ENCODE results near the gene LPCAT3. TPM values are rescaled to one million over a fixed set of nuclear protein-coding genes. Genes with fewer than 3 reads are reported as not detected.
A peak's percentile ranks its signal among the peaks of the same experiment; 100 is the strongest.

LPCAT3 gene
- total and polyA plus RNA-seq, 2 experiments from 2014 or later: 11.8 to 19.7 TPM

GRCh38 chr12:6946920-6947374, 71.3 kb downstream of the LPCAT3 start:
- peaks cover 17% of the 10 kb centered on the region for H3K4me1 ChIP-seq (ENCODE audit: insufficient read depth)
- H3F3A ChIP-seq (ENCODE audit: insufficient read depth): peaks cover 26% of the 10 kb centered on the region
- TF ChIP-seq EZH2 (IDR thresholded peaks at IDR 0.05; ENCODE audit: insufficient read depth, poor library complexity, severe bottlenecking) (no peak), EZH2phosphoT487 (IDR thresholded peaks at IDR 0.05; ENCODE audit: insufficient read depth, low read depth) (no peak)

GRCh38 chr12:6946033-6946919, 72.0 kb downstream of the LPCAT3 start:
- Histone ChIP-seq H3K4me3 (no peak overlapping the region), H3K79me2 (ENCODE audit: insufficient read depth) (peaks cover 11% of the 10 kb centered on the region; the same call in 1 of the 2 replicates), H2AFZ (no peak overlapping the region), H3K9me3 (ENCODE audit: low read depth) (no peaks in the 10 kb centered on the region), H3K4me1 (ENCODE audit: insufficient read depth) (peaks cover 17% of the 10 kb centered on the region), H3K9me2 (ENCODE audit: insufficient read depth) (no peaks in the 10 kb centered on the region), H4K20me1 (ENCODE audit: insufficient read depth) (no peaks in the 10 kb centered on the region), H3K4me2 (ENCODE audit: unreplicated experiment) (no peak overlapping the region), H3K27me3 (replicated peaks; ENCODE audit: insufficient read depth) (no peaks in the 10 kb centered on the region), H3K9ac (no peak overlapping the region), H3F3A (ENCODE audit: insufficient read depth) (peaks cover 28% of the 10 kb centered on the region), H3K27ac (no peak overlapping the region), H3K36me3 (ENCODE audit: low read depth) (no peaks in the 10 kb centered on the region)
- in situ Hi-C loops (cut with MboI): loop anchor here (10.0 kb wide), 1 partner anchor 169 kb away; no protein-coding TSS in a partner anchor
- 65 to 69% methylated on average over 31 to 32 of the region's 32 CpGs for WGBS, 2 experiments (ENCODE audit: low coverage in 1 of 2, low lambda C conversion rate in 2 of 2, missing lambda C conversion rate in 2 of 2)
- TF ChIP-seq EZH2 (IDR thresholded peaks at IDR 0.05; ENCODE audit: insufficient read depth, poor library complexity, severe bottlenecking): no peak
- TF ChIP-seq EZH2phosphoT487 (IDR thresholded peaks at IDR 0.05; ENCODE audit: insufficient read depth, low read depth): no peak
- DNase-seq: no peak

More at GRCh38 chr12:6946920-6947374, 71.3 kb downstream of the LPCAT3 start:
- no peak overlapping the region for H3K4me2 ChIP-seq (ENCODE audit: unreplicated experiment)
- H3K79me2 ChIP-seq (ENCODE audit: insufficient read depth): peaks cover 11% of the 10 kb centered on the region; the same call in 1 of the 2 replicates
- in situ Hi-C loops (cut with MboI): loop anchor here (10.0 kb wide), 1 partner anchor 168 kb away; no protein-coding TSS in a partner anchor
- no peak overlapping the region for H3K9ac ChIP-seq
- H3K27ac ChIP-seq: no peak overlapping the region
- no peaks in the 10 kb centered on the region for H3K9me2 ChIP-seq (ENCODE audit: insufficient read depth)
- no peaks in the 10 kb centered on the region for H3K27me3 ChIP-seq (replicated peaks; ENCODE audit: insufficient read depth)
- no peaks in the 10 kb centered on the region for H4K20me1 ChIP-seq (ENCODE audit: insufficient read depth)
- no peaks in the 10 kb centered on the region for H3K36me3 ChIP-seq (ENCODE audit: low read depth)
- H3K9me3 ChIP-seq (ENCODE audit: low read depth): no peaks in the 10 kb centered on the region
- no peak for DNase-seq
- no peak overlapping the region for H2AFZ ChIP-seq
- 73 to 79% methylated on average over 8 of the region's 8 CpGs for WGBS, 2 experiments (ENCODE audit: low coverage in 1 of 2, low lambda C conversion rate in 2 of 2, missing lambda C conversion rate in 2 of 2)
- no peak overlapping the region for H3K4me3 ChIP-seq

DNA sequence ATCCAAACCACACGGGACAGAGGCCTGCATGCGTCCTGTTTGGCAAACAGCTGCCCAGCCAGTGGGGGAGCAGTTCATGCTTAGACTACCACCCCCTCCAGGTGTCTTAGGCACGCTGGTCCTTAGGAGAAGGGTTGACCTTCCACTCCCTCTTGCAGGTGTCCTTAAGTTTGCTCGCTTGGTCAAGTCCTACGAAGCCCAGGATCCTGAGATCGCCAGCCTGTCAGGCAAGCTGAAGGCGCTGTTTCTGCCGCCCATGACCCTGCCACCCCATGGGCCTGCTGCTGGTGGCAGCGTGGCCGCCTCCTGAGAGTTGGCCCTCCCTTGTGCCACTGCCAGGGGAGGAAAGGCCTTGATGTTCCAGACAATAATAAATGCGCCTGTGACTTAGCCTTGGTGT, 72.7 kb downstream of the LPCAT3 start:
- 93 to 96% methylated on average over 11 of the region's 11 CpGs for WGBS, 2 experiments (ENCODE audit: low coverage in 1 of 2, low lambda C conversion rate in 2 of 2, missing lambda C conversion rate in 2 of 2)
- H3K36me3 ChIP-seq (ENCODE audit: low read depth): no peaks in the 10 kb centered on the region
- no peak overlapping the region for H2AFZ ChIP-seq
- no peak for DNase-seq
- H3K4me1 ChIP-seq (ENCODE audit: insufficient read depth): peaks cover 17% of the 10 kb centered on the region
- peaks cover 34% of the 10 kb centered on the region for H3F3A ChIP-seq (ENCODE audit: insufficient read depth)
- H3K4me2 ChIP-seq (ENCODE audit: unreplicated experiment): no peak overlapping the region
- TF ChIP-seq EZH2 (IDR thresholded peaks at IDR 0.05; ENCODE audit: insufficient read depth, poor library complexity, severe bottlenecking): no peak
- no peak for TF ChIP-seq EZH2phosphoT487 (IDR thresholded peaks at IDR 0.05; ENCODE audit: insufficient read depth, low read depth)
- no peak overlapping the region; the same call in 1 of the 2 replicates for H3K4me3 ChIP-seq
- no peaks in the 10 kb centered on the region for H3K9me2 ChIP-seq (ENCODE audit: insufficient read depth)
- H3K27ac ChIP-seq: no peak overlapping the region
- H4K20me1 ChIP-seq (ENCODE audit: insufficient read depth): no peaks in the 10 kb centered on the region
- H3K9ac ChIP-seq: 0 out of 2 replicates have a peak overlapping the region, but pooled peaks have one; percentile 89
- H3K79me2 ChIP-seq (ENCODE audit: insufficient read depth): peaks cover 11% of the 10 kb centered on the region; the same call in 1 of the 2 replicates
- no peaks in the 10 kb centered on the region for H3K27me3 ChIP-seq (replicated peaks; ENCODE audit: insufficient read depth)
- in situ Hi-C loops (cut with MboI): loop anchor here (10.0 kb wide), 1 partner anchor 169 kb away; no protein-coding TSS in a partner anchor
- H3K9me3 ChIP-seq (ENCODE audit: low read depth): no peaks in the 10 kb centered on the region

- H3K4me1 ChIP-seq (ENCODE audit: insufficient read depth): peaks cover 17% of the 10 kb centered on the region
- H4K20me1 ChIP-seq (ENCODE audit: insufficient read depth): no peaks in the 10 kb centered on the region
- H3K36me3 ChIP-seq (ENCODE audit: low read depth): 0 out of 2 replicates have a peak, but pooled peaks cover under 1% of the 10 kb centered on the region
- H3K9me2 ChIP-seq (ENCODE audit: insufficient read depth): no peaks in the 10 kb centered on the region
- no peaks in the 10 kb centered on the region for H3K9me3 ChIP-seq (ENCODE audit: low read depth)
- H3K79me2 ChIP-seq (ENCODE audit: insufficient read depth): peaks cover 11% of the 10 kb centered on the region; the same call in 1 of the 2 replicates
- H3K4me2 ChIP-seq (ENCODE audit: unreplicated experiment): peak overlapping the region; percentile 76
- WGBS, 2 experiments (ENCODE audit: low coverage in 1 of 2, low lambda C conversion rate in 2 of 2, missing lambda C conversion rate in 2 of 2): 2% methylated on average over 46 to 48 of the region's 48 CpGs
- peak overlapping the region; percentile 89 for H3K9ac ChIP-seq
- peak overlapping the region; percentile 31 for H2AFZ ChIP-seq
- H3K27me3 ChIP-seq (replicated peaks; ENCODE audit: insufficient read depth): no peaks in the 10 kb centered on the region
- H3F3A ChIP-seq (ENCODE audit: insufficient read depth): peaks cover 45% of the 10 kb centered on the region
- in situ Hi-C loops (cut with MboI): loop anchor here (10.0 kb wide), 1 partner anchor 170 kb away; no protein-coding TSS in a partner anchor
- no peak for TF ChIP-seq EZH2phosphoT487 (IDR thresholded peaks at IDR 0.05; ENCODE audit: insufficient read depth, low read depth)
- TF ChIP-seq EZH2 (IDR thresholded peaks at IDR 0.05; ENCODE audit: insufficient read depth, poor library complexity, severe bottlenecking): no peak
- DNase-seq: peak; percentile 97
- peak overlapping the region; percentile 92 for H3K27ac ChIP-seq
- peak overlapping the region; percentile 82 for H3K4me3 ChIP-seq
Observed at GRCh38 chr12:6944381-6945186, 73.7 kb downstream of the LPCAT3 start.
